Breast epithelium (tissue), 4 donors: ENCODE results near the gene NPTXR. TPM values are rescaled to one million over a fixed set of nuclear protein-coding genes. Genes with fewer than 3 reads are reported as not detected.
"Not testable (repeated sequence)": the region's sequence is repeated elsewhere in the genome, so short reads cannot be mapped to it uniquely, and the experiment has no call there.

Experiments
- DNase-seq, 2 donors: peaks; one replicate each; pipeline ENCODE4 v3.0.0-alpha.2; 2019; ENCODE audit warnings: low spot score in 2 of 2
- H3K27ac ChIP-seq, 2 donors: fragments of 200-600 bp; sonication (generic) in 1 of 2; one replicate each; pipeline ENCODE4 v1.5.1; 2016 to 2019; ENCODE audit warnings: mild to moderate bottlenecking in 1 of 2
- H3K27me3 ChIP-seq, 2 donors: fragments of 200-600 bp; sonication (generic) in 1 of 2; one replicate each; pipeline versions ENCODE4 v1.5.1 to v1.6.0; 2017 to 2019; ENCODE audit warnings: control low read depth in 1 of 2, mild to moderate bottlenecking in 1 of 2
- H3K36me3 ChIP-seq: fragments of 200-600 bp; one replicate; pipeline ENCODE4 v1.5.1; 2019
- H3K4me1 ChIP-seq, 2 donors: fragments of 200-600 bp; sonication (generic); one replicate each; pipeline ENCODE4 v1.5.1; 2016 to 2019; ENCODE audit warnings: control low read depth in 1 of 2
- H3K4me3 ChIP-seq, 3 donors: fragments of 200-600 bp; sonication (generic); 1 replicate in 2 of 3; 2 replicates in 1 of 3; pipeline ENCODE4 v1.5.1; 2016 to 2019; ENCODE audit warnings: mild to moderate bottlenecking in 3 of 3, moderate library complexity in 2 of 3
- H3K9me3 ChIP-seq, 2 donors: fragments of 200-600 bp; sonication (generic) in 1 of 2; one replicate each; pipeline ENCODE4 v1.5.1; 2016 to 2019; ENCODE audit warnings: control low read depth in 1 of 2
- CTCF ChIP-seq, 3 donors: fragments of 450-650 bp; IDR thresholded peaks; one replicate each; pipeline ENCODE4 v1.5.1; 2016 to 2017; ENCODE audit warnings: antibody characterized with exemption in 3 of 3, mild to moderate bottlenecking in 3 of 3, moderate library complexity in 3 of 3
- POLR2A ChIP-seq: fragments of 450-650 bp; IDR thresholded peaks from one replicate; pipeline ENCODE4 v1.6.1; 2016; ENCODE audit warnings: antibody characterized with exemption, mild to moderate bottlenecking, moderate library complexity
- POLR2AphosphoS5 ChIP-seq, 3 donors: sonication (generic); formaldehyde crosslinking; IDR thresholded peaks; one replicate each; pipeline ENCODE4 v1.6.1; 2017; ENCODE audit warnings: antibody characterized with exemption in 3 of 3
- intact Hi-C: fragments of 100-400 bp; cut with DNase I; formaldehyde crosslinking; loops from one replicate; pipeline ENCODE4 v1.15.1; 2023; ENCODE audit warnings: low total_unique reads
- total RNA-seq, 3 donors: library from RNA; depleted of rRNA; stranded (reverse); fragments of >200 nt; gene quantifications; one replicate each; pipeline ENCODE4 v1.1.0, GENCODE V29; 2016

Gene NPTXR
- total RNA-seq, 3 donors from 2014 or later = 3.7 to 4.6 (median 4.5) TPM

- no peak for DNase-seq
- Histone ChIP-seq H3K4me3 (no peak overlapping the region), H3K9me3 (no peaks in the 10 kb centered on the region), H3K27me3 (no peaks in the 10 kb centered on the region), H3K27ac (no peak overlapping the region), H3K4me1 (peaks cover 10 to 13% of the 10 kb centered on the region in 2 donors), H3K36me3 (no peaks in the 10 kb centered on the region)
- intact Hi-C loops = loop anchor here (10.0 kb wide), 1 partner anchor 124 kb away; the partner anchor contains the start of gene APOBEC3B
- TF ChIP-seq POLR2AphosphoS5 (IDR thresholded peaks at IDR 0.05) (no peak), CTCF (IDR thresholded peaks at IDR 0.05) (no peak), POLR2A (no peak)
Measured at GRCh38 chr22:38860283-38861169, 16.7 kb upstream of the NPTXR start.

GRCh38 chr22:38859581-38860282, 15.9 kb upstream of the NPTXR start:
- DNase-seq = no peak
- TF ChIP-seq CTCF (IDR thresholded peaks at IDR 0.05) (no peak), POLR2A (no peak), POLR2AphosphoS5 (IDR thresholded peaks at IDR 0.05) (no peak)
- H3K27ac ChIP-seq = no peak overlapping the region
- no peak overlapping the region for H3K4me3 ChIP-seq
- peaks cover 3 to 6% of the 10 kb centered on the region in 2 donors for H3K4me1 ChIP-seq
- H3K9me3 ChIP-seq = no peaks in the 10 kb centered on the region
- no peaks in the 10 kb centered on the region for H3K27me3 ChIP-seq
- no peaks in the 10 kb centered on the region for H3K36me3 ChIP-seq
- intact Hi-C loops = loop anchor here (10.0 kb wide), 1 partner anchor 125 kb away; the partner anchor contains the start of gene APOBEC3B

GRCh38 chr22:38858492-38858891, 14.7 kb upstream of the NPTXR start:
- TF ChIP-seq POLR2AphosphoS5 (IDR thresholded peaks at IDR 0.05) (no peak), CTCF (IDR thresholded peaks at IDR 0.05) (no peak), POLR2A (no peak)
- Histone ChIP-seq H3K27me3 (no peaks in the 10 kb centered on the region), H3K27ac (no peak overlapping the region), H3K36me3 (no peaks in the 10 kb centered on the region), H3K9me3 (no peaks in the 10 kb centered on the region), H3K4me1 (no peaks in the 10 kb centered on the region), H3K4me3 (no peak overlapping the region)
- no peak for DNase-seq
- intact Hi-C loops = no loop called here

GRCh38 chr22:38854476-38854875, 10.6 kb upstream of the NPTXR start:
- intact Hi-C loops, H3K27me3 ChIP-seq, DNase-seq, H3K36me3 ChIP-seq, H3K4me1 ChIP-seq, H3K27ac ChIP-seq, H3K4me3 ChIP-seq, H3K9me3 ChIP-seq: not testable (repeated sequence)

- H3K4me3 ChIP-seq, H3K36me3 ChIP-seq, DNase-seq, H3K27ac ChIP-seq, H3K27me3 ChIP-seq, H3K9me3 ChIP-seq, H3K4me1 ChIP-seq: not testable (repeated sequence)
- intact Hi-C loops = loop anchor here (2.0 kb wide), 1 partner anchor 51 kb away; no protein-coding TSS in a partner anchor
Measured at GRCh38 chr22:38853883-38854282, 10.1 kb upstream of the NPTXR start.

GRCh38 chr22:38853196-38853651, 9.4 kb upstream of the NPTXR start:
- Histone ChIP-seq H3K4me3 (no peak overlapping the region), H3K9me3 (no peaks in the 10 kb centered on the region), H3K27ac (no peak overlapping the region), H3K4me1 (no peaks in the 10 kb centered on the region), H3K36me3 (no peaks in the 10 kb centered on the region), H3K27me3 (no peaks in the 10 kb centered on the region)
- no peak for TF ChIP-seq CTCF (IDR thresholded peaks at IDR 0.05)
- TF ChIP-seq POLR2A = no peak
- no peak for TF ChIP-seq POLR2AphosphoS5 (IDR thresholded peaks at IDR 0.05)
- no peak for DNase-seq
- intact Hi-C loops = loop anchor here (2.0 kb wide), 1 partner anchor 50 kb away; no protein-coding TSS in a partner anchor
